Mesothelial cell of epicardium (in vitro differentiated cells): ENCODE results near the gene OR13C4. TPM values are rescaled to one million over a fixed set of nuclear protein-coding genes. Genes with fewer than 3 reads are reported as not detected.
"Not testable (repeated sequence)": the region's sequence is repeated elsewhere in the genome, so short reads cannot be mapped to it uniquely, and the experiment has no call there.

Experiments
- DNase-seq, 2 experiments: peaks; one replicate each; pipeline ENCODE4 v3.0.0; 2021; ENCODE audit warnings: low spot score in 2 of 2; ENCODE audit not compliant: unreplicated experiment in 2 of 2
- H3K27ac Mint-ChIP-seq: 2 replicates; pipeline ENCODE4 v1.8.0; 2021; ENCODE audit warnings: mixed read lengths
- H3K27me3 Mint-ChIP-seq: 2 replicates; pipeline ENCODE4 v1.8.0; 2021; ENCODE audit warnings: low read depth, mixed read lengths
- H3K36me3 Mint-ChIP-seq: 2 replicates; pipeline ENCODE4 v1.8.0; 2021; ENCODE audit warnings: mixed read lengths
- H3K4me1 Mint-ChIP-seq: 2 replicates; pipeline ENCODE4 v1.8.0; 2021; ENCODE audit warnings: mixed read lengths
- H3K4me3 Mint-ChIP-seq: 2 replicates; pipeline ENCODE4 v1.8.0; 2021; ENCODE audit warnings: mild to moderate bottlenecking, moderate library complexity, mixed read lengths
- H3K9me3 Mint-ChIP-seq: 2 replicates; pipeline ENCODE4 v1.8.0; 2021; ENCODE audit warnings: mixed read lengths
- CTCF ChIP-seq: fragments of 200-600 bp; sonication (generic); IDR thresholded peaks from one replicate; pipeline ENCODE4 v1.5.0; 2021; ENCODE audit warnings: antibody characterized with exemption; ENCODE audit not compliant: unreplicated experiment
- total RNA-seq: library from RNA; stranded (reverse); gene quantifications from 3 replicates; pipeline ENCODE4 v1.2.1, GENCODE V29; 2021

The OR13C4 gene
- total RNA-seq, 1 donor from 2014 or later = not detected

DNA sequence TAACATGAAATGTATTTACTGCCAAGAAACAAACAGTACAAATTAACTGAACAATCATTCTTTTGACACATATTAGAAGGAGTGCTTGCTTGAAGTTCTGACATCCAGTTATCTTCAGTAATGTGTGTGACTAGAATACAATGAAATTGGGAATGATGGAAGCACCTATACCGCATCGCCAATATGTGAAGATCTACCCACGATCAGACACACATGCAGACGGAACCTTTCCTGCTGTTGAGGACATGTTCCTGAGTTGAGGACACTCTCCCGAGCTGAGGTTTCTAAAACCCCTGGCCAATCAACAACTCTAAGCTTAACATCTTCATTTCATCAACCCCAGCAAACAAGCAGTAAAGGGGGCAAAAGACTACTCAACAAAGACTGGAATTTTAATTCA lies 9.7 kb upstream of the OR13C4 start, which contains the start of gene OR13C3:
TSS of gene OR13C3 (minus strand) at position 101 of the 400 bp plus-strand sequence. CDS start 133 bp downstream, outside the sequence.
- no peak within 1 kb of the TSS for H3K4me3 Mint-ChIP-seq
- H3K27me3 Mint-ChIP-seq = peaks cover 12% of the 10 kb centered on the region
- H3K36me3 Mint-ChIP-seq = no peaks in the 10 kb centered on the region
- H3K4me1 Mint-ChIP-seq = no peaks in the 10 kb centered on the region
- no peak for TF ChIP-seq CTCF
- no peaks in the 10 kb centered on the region for H3K9me3 Mint-ChIP-seq
- H3K27ac Mint-ChIP-seq = no peak within 1 kb of the TSS
- no peak for DNase-seq

DNA sequence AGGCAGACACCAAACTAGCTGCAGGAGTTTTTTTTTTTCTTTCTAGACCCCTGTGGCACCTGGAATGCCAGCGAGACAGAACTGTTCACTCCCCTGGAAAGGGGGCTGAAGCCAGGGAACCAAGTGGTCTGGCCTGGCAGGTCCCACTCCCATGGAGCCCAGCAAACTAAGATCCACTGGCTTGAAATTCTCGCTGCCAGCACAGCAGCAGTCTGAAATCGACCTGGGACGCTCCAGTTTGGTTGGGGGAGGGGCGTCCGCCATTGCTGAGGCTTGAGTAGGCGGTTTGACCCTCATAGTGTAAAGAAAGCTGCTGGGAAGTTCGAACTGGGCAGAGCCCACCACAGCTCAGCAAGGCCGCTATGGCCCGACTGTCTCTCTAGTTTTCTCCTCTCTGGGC lies 6.8 kb downstream of the OR13C4 start:
- H3K36me3 Mint-ChIP-seq, H3K27me3 Mint-ChIP-seq, DNase-seq, H3K27ac Mint-ChIP-seq, H3K4me1 Mint-ChIP-seq, H3K4me3 Mint-ChIP-seq, H3K9me3 Mint-ChIP-seq: not testable (repeated sequence)

DNA sequence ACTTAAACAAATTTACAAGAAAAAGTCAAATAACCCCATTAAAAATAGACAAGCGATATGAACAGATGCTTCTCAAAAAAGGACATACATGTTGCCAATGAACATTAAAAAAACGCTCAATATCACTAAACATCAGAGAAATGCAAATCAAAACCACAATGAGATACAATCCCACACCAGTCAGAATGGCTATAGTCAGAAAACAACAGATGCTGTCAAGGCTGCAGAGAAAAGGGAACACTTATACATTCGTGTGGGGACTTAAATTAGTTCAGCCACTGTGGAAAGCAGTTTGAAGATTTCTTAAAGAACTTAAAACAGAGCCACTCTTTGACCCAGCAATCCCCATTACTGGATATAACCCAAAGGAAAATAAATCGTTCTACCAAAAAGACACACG lies 12.1 kb downstream of the OR13C4 start:
- Mint-ChIP-seq H3K27ac (no peak overlapping the region), H3K4me1 (no peaks in the 10 kb centered on the region), H3K4me3 (no peak overlapping the region), H3K9me3 (no peaks in the 10 kb centered on the region), H3K36me3 (no peaks in the 10 kb centered on the region), H3K27me3 (peaks cover 5% of the 10 kb centered on the region)
- no peak for DNase-seq
- no peak for TF ChIP-seq CTCF

GRCh38 chr9:104506565-104506964 lies 20.4 kb downstream of the OR13C4 start:
- Mint-ChIP-seq H3K9me3 (no peaks in the 10 kb centered on the region), H3K4me3 (no peak overlapping the region), H3K27me3 (peaks cover 27% of the 10 kb centered on the region), H3K36me3 (no peaks in the 10 kb centered on the region), H3K27ac (no peak overlapping the region), H3K4me1 (no peaks in the 10 kb centered on the region)
- DNase-seq = no peak
- TF ChIP-seq CTCF = no peak

DNA sequence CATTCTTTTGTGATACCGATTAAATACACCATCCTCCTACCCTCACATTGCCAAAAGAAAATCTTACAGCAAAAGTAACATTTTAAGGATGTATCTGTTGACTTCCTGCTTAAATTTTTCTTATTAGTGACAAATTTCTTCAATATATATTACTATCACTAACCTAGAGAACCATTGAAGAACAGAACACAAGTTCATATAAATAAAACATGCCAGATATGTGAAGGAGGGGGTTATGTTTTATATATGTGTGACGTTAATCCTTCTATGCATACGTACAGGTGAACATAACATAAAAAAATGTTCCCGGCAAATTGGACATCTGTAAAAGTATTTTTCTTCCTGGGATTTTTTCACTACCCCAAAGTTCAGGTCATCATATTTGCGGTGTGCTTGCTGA lies 23.0 kb downstream of the OR13C4 start, which contains the start of gene OR13F1:
TSS of gene OR13F1 (plus strand) at position 301 of the 400 bp plus-strand sequence. CDS start at position 301, 0 bp downstream.
- DNase-seq = no peak
- H3K27ac Mint-ChIP-seq = no peak within 1 kb of the TSS
- H3K36me3 Mint-ChIP-seq = no peaks in the 10 kb centered on the region
- H3K9me3 Mint-ChIP-seq = no peaks in the 10 kb centered on the region
- no peak within 1 kb of the TSS for H3K4me3 Mint-ChIP-seq
- H3K4me1 Mint-ChIP-seq = no peaks in the 10 kb centered on the region
- TF ChIP-seq CTCF = no peak
- peaks cover 19% of the 10 kb centered on the region for H3K27me3 Mint-ChIP-seq

DNA sequence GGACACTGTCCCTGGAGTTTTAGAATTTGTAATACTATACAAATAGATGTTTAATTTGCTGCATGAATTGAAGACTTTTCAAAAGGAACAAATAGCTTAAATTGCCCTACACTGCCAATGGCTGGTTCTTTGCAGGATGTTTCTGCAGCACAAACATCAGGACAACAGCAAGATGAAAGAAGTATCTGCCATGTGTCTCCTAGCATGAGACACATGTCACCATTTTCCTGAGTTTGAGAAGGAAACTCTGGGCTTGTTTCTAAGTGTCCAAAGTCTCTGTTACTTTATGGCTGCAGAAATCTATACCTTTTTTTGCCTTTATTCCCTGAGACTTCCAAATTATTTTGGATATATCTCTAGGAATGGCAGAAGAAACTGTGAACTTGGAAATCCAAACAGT lies 23.6 kb downstream of the OR13C4 start:
- no peak for DNase-seq

More for the DNA sequence above, 23.6 kb downstream of the OR13C4 start:
- H3K4me1 Mint-ChIP-seq = no peaks in the 10 kb centered on the region
- H3K27ac Mint-ChIP-seq = no peak overlapping the region
- H3K9me3 Mint-ChIP-seq = no peaks in the 10 kb centered on the region
- H3K36me3 Mint-ChIP-seq = no peaks in the 10 kb centered on the region
- H3K27me3 Mint-ChIP-seq = peaks cover 19% of the 10 kb centered on the region
- no peak overlapping the region for H3K4me3 Mint-ChIP-seq
- TF ChIP-seq CTCF = no peak
